Endothelial cell of umbilical vein (primary cell): ENCODE results near the gene HAP1. TPM values are rescaled to one million over a fixed set of nuclear protein-coding genes. Genes with fewer than 3 reads are reported as not detected.

Source experiments
- BruUV-seq: library from RNA; stranded (reverse); fragments of 400-500 nt; replicated peaks from 2 replicates; lab custom pipeline; 2021; lab: Mats Ljungman, UMichigan
- CTCF ChIA-PET: fragments of 300-600, 350-600 bp; sonication (Branson Sonifier 250); formaldehyde crosslinking; loops from one replicate; lab custom pipeline; 2021; ENCODE audit warnings: antibody characterized with exemption, inconsistent platforms; lab: Charles Lee
- POLR2A ChIA-PET: fragments of 300-600, 350-600 bp; sonication (Branson Sonifier 250); formaldehyde crosslinking; loops from one replicate; lab custom pipeline; 2021; ENCODE audit warnings: antibody characterized with exemption, inconsistent platforms; lab: Charles Lee
- DNase-seq: peaks from one replicate; pipeline ENCODE4 v3.0.0-alpha.2; 2011; ENCODE audit warnings: low read depth, low spot score
- FAIRE-seq: peaks from 2 replicates; lab custom pipeline; 2011; peaks lifted over from hg19 to GRCh38; lab: Jason Lieb, UNC
- H2AFZ ChIP-seq: 2 replicates; pipeline ENCODE4 v1.6.0; 2012; ENCODE audit warnings: low read depth, low read length, control low read depth, inconsistent platforms
- H3K27ac ChIP-seq: 2 replicates; pipeline ENCODE4 v1.5.1; 2011; ENCODE audit warnings: low read depth, mild to moderate bottlenecking, control low read depth, low read length, moderate library complexity; ENCODE audit not compliant: insufficient read depth
- H3K27me3 ChIP-seq, 2 experiments: 2 replicates each; pipeline versions ENCODE4 v1.6.0 to v1.6.1; 2011; ENCODE audit warnings: low read length in 2 of 2, mixed read lengths in 1 of 2; ENCODE audit not compliant: control insufficient read depth in 2 of 2, insufficient read depth in 2 of 2
- H3K36me3 ChIP-seq, 2 experiments: 2 replicates in 1 of 2; 3 replicates in 1 of 2; pipeline ENCODE4 v1.5.1; 2011; ENCODE audit warnings: low read length in 2 of 2, mild to moderate bottlenecking in 1 of 2, moderate library complexity in 1 of 2; ENCODE audit not compliant: control insufficient read depth in 2 of 2, insufficient read depth in 2 of 2; ENCODE audit errors: extremely low read depth in 1 of 2
- H3K4me1 ChIP-seq: 3 replicates; pipeline ENCODE4 v1.5.1; 2011; ENCODE audit warnings: mild to moderate bottlenecking, low read length; ENCODE audit not compliant: control insufficient read depth, insufficient read depth; ENCODE audit errors: extremely low read depth
- H3K4me2 ChIP-seq: 2 replicates; pipeline ENCODE4 v1.6.1; 2011; ENCODE audit warnings: low read length, control low read depth, mixed read lengths; ENCODE audit not compliant: insufficient read depth
- H3K4me3 ChIP-seq, 3 experiments: fragments of 200-600 bp in 1 of 3; sonication (generic), shearing (Covaris generic) in 1 of 3; replicated peaks in 1 of 3; 2 replicates each; pipeline ENCODE4 v1.5.1; 2011 to 2016; ENCODE audit warnings: control low read depth in 3 of 3, low read length in 3 of 3, mild to moderate bottlenecking in 2 of 3, inconsistent platforms in 1 of 3, low read depth in 1 of 3, moderate library complexity in 1 of 3; ENCODE audit not compliant: insufficient read depth in 1 of 3
- H3K79me2 ChIP-seq: 2 replicates; pipeline ENCODE4 v1.6.0; 2012; ENCODE audit warnings: low read length, inconsistent platforms; ENCODE audit not compliant: control insufficient read depth, insufficient read depth
- H3K9ac ChIP-seq: replicated peaks from 2 replicates; pipeline ENCODE3; 2011; ENCODE audit warnings: low read length, control low read depth; ENCODE audit not compliant: insufficient read depth; ENCODE audit errors: extremely low read depth
- H3K9me1 ChIP-seq: replicated peaks from 3 replicates; pipeline ENCODE4 v1.6.0; 2011; ENCODE audit warnings: mild to moderate bottlenecking, low read length; ENCODE audit not compliant: control insufficient read depth, insufficient read depth; ENCODE audit errors: extremely low read depth
- H3K9me3 ChIP-seq: replicated peaks from 2 replicates; pipeline ENCODE4 v1.5.1; 2012; ENCODE audit warnings: low read length, inconsistent platforms; ENCODE audit not compliant: control insufficient read depth, insufficient read depth
- H4K20me1 ChIP-seq: replicated peaks from 2 replicates; pipeline ENCODE3; 2011; ENCODE audit warnings: mild to moderate bottlenecking, low read length; ENCODE audit not compliant: control insufficient read depth, insufficient read depth; ENCODE audit errors: extremely low read depth
- CTCF ChIP-seq, 2 donors: IDR thresholded peaks; 1 replicate in 1 of 2; 2 replicates in 1 of 2; pipeline ENCODE4 v1.5.1; 2011; ENCODE audit warnings: low read length in 2 of 2, mild to moderate bottlenecking in 2 of 2, moderate library complexity in 2 of 2, control low read depth in 1 of 2, inconsistent platforms in 1 of 2, low read depth in 1 of 2; ENCODE audit not compliant: insufficient read depth in 1 of 2; ENCODE audit errors: extremely low read depth in 1 of 2
- EZH2 ChIP-seq: IDR thresholded peaks from 2 replicates; pipeline ENCODE4 v1.6.1; 2012; ENCODE audit warnings: borderline replicate concordance, low read depth, mild to moderate bottlenecking, moderate library complexity, low read length, inconsistent platforms; ENCODE audit not compliant: severe bottlenecking
- FOS ChIP-seq: IDR thresholded peaks from 2 replicates; pipeline ENCODE4 v1.6.1; 2011; ENCODE audit warnings: mild to moderate bottlenecking, low read length, moderate library complexity, borderline replicate concordance; ENCODE audit not compliant: insufficient read depth
- GATA2 ChIP-seq: IDR thresholded peaks from 2 replicates; pipeline ENCODE4 v1.7.0; 2011; ENCODE audit warnings: low read depth, mild to moderate bottlenecking, moderate library complexity, mixed read lengths, low read length; ENCODE audit not compliant: insufficient read length, insufficient read depth
- JUN ChIP-seq: IDR thresholded peaks from 2 replicates; pipeline ENCODE4 v1.6.1; 2011; ENCODE audit warnings: borderline replicate concordance, low read depth; ENCODE audit not compliant: insufficient read length, insufficient read depth
- MAX ChIP-seq: IDR thresholded peaks from 2 replicates; pipeline ENCODE4 v1.6.1; 2011; ENCODE audit not compliant: insufficient read depth, insufficient read length
- MYC ChIP-seq: IDR thresholded peaks from one replicate; pipeline ENCODE4 v1.6.1; 2011; ENCODE audit warnings: mild to moderate bottlenecking, low read depth, low read length
- POLR2A ChIP-seq: IDR thresholded peaks from 2 replicates; pipeline ENCODE4 v1.6.1; 2012; ENCODE audit warnings: low read depth, mild to moderate bottlenecking, control low read depth, low read length
- POLR2AphosphoS5 ChIP-seq: IDR thresholded peaks from 2 replicates; pipeline ENCODE4 v1.6.1; 2012; ENCODE audit warnings: low read depth, mild to moderate bottlenecking, control low read depth, low read length, moderate library complexity; ENCODE audit not compliant: insufficient read depth
- dilution Hi-C: fragments of 300-500 bp; cut with MboI; formaldehyde crosslinking; loops from one replicate; pipeline ENCODE4 v1.15.0; 2019; ENCODE audit warnings: low sequenced_read_pairs; ENCODE audit not compliant: extremely low pct_ligation_motif_present
- intact Hi-C: fragments of 100-400 bp; cut with micrococcal nuclease; formaldehyde crosslinking; loops from one replicate; pipeline ENCODE4 v1.10.0; 2022
- polyA plus RNA-seq, 4 experiments: library from polyadenylated mRNA; depleted of rRNA in 3 of 4; stranded (reverse) in 3 of 4; unstranded in 1 of 4; fragments of >200 nt; gene quantifications; 2 replicates each; pipeline versions ENCODE4 v1.2.1 to v1.2.3, GENCODE V29; 2011 to 2012; ENCODE audit warnings: missing spikeins in 1 of 4
- total RNA-seq: library from RNA; stranded (reverse); gene quantifications from 2 replicates; pipeline ENCODE4 v1.2.3, GENCODE V29; 2021

HAP1 gene
- total and polyA plus RNA-seq, 2 donors (not counting 3 experiments of a cell fraction or from before 2014, with no cell fraction given): 0.07 to 0.24 TPM

- intact Hi-C loops: no loop called here
- FAIRE-seq: no peak
Observed at GRCh38 chr17:41681776-41682175, 52.7 kb downstream of the HAP1 start.

GRCh38 chr17:41680426-41681040 lies 53.9 kb downstream of the HAP1 start:
- no TSS peak for BruUV-seq
- no peaks in the 10 kb centered on the region for H3K79me2 ChIP-seq
- no peaks in the 10 kb centered on the region for H3K9me3 ChIP-seq
- H3K27ac ChIP-seq: no peak overlapping the region
- no peak overlapping the region for H3K4me2 ChIP-seq
- H3K36me3 ChIP-seq: no peaks in the 10 kb centered on the region
- no peak overlapping the region for H3K4me3 ChIP-seq
- FAIRE-seq (no peak), DNase-seq (no peak)
- ChIA-PET CTCF (interaction anchor here (0.8 to 4.5 kb wide), 4 partner anchors 8 to 18 kb away, joined by 4 to 28 read pairs (median 14); partner anchors contain the start of gene EIF1), POLR2A (interaction anchor here (0.7 to 1.9 kb wide), 3 partner anchors 8 to 11 kb away, joined by 3 to 8 read pairs (median 8); no protein-coding TSS in a partner anchor)
- intact Hi-C loops: no loop called here
- peaks cover 0 to 7% of the 10 kb centered on the region in 2 experiments for H3K27me3 ChIP-seq
- no peaks in the 10 kb centered on the region for H4K20me1 ChIP-seq
- dilution Hi-C loops: no loop called here
- TF ChIP-seq EZH2 (no peak), FOS (no peak), POLR2A (no peak), CTCF (IDR thresholded peaks at IDR 0.05; ENCODE audit: extremely low read depth in 1 of 2, insufficient read depth in 1 of 2, low read depth in 1 of 2, low read length in 2 of 2) (no peak), GATA2 (no peak), MYC (no peak), POLR2AphosphoS5 (no peak), JUN (no peak), MAX (no peak)
- H2AFZ ChIP-seq: no peak overlapping the region
- no peaks in the 10 kb centered on the region for H3K9me1 ChIP-seq
- H3K4me1 ChIP-seq: peaks cover 14% of the 10 kb centered on the region
- no peak overlapping the region for H3K9ac ChIP-seq

More at GRCh38 chr17:41681776-41682175, 52.7 kb downstream of the HAP1 start:
- Histone ChIP-seq H3K36me3 (no peaks in the 10 kb centered on the region), H3K4me1 (peaks cover 14% of the 10 kb centered on the region), H3K4me2 (no peak overlapping the region), H2AFZ (no peak overlapping the region), H3K9me1 (no peaks in the 10 kb centered on the region), H4K20me1 (no peaks in the 10 kb centered on the region), H3K9ac (no peak overlapping the region), H3K9me3 (no peaks in the 10 kb centered on the region), H3K79me2 (no peaks in the 10 kb centered on the region), H3K27ac (no peak overlapping the region), H3K27me3 (peaks cover 0 to 3% of the 10 kb centered on the region in 2 experiments), H3K4me3 (no peak overlapping the region)
- POLR2A ChIA-PET: interaction anchor here (1.9 kb wide), 1 partner anchor 8 kb away, joined by 8 read pairs; no protein-coding TSS in a partner anchor
- no peak for DNase-seq
- BruUV-seq: no TSS peak
- dilution Hi-C loops: no loop called here
- no peak for TF ChIP-seq JUN
- CTCF ChIA-PET: interaction anchor here (0.7 to 4.5 kb wide), 3 partner anchors 14 to 19 kb away, joined by 3 to 20 read pairs (median 8); no protein-coding TSS in a partner anchor
